GM19099 (cell line): ENCODE results near the gene CLCN4.

ENCODE experiments used
- POLR2A ChIP-seq: IDR thresholded peaks from 3 replicates; pipeline ENCODE4 v1.6.1; 2011; ENCODE audit warnings: low read depth; ENCODE audit not compliant: insufficient read length; ENCODE audit errors: extremely low read depth

The CLCN4 gene

GRCh38 chrX:10168226-10168625, 11.5 kb downstream of the CLCN4 start:
- no peak for TF ChIP-seq POLR2A

GRCh38 chrX:10169175-10169574, 12.4 kb downstream of the CLCN4 start:
- TF ChIP-seq POLR2A = no peak

GRCh38 chrX:10171249-10171648, 14.5 kb downstream of the CLCN4 start:
- TF ChIP-seq POLR2A = no peak

GRCh38 chrX:10172877-10173276, 16.1 kb downstream of the CLCN4 start:
- TF ChIP-seq POLR2A = no peak

- TF ChIP-seq POLR2A = no peak
These were observed 16.6 kb downstream of the CLCN4 start for GRCh38 chrX:10173331-10173900.

- no peak for TF ChIP-seq POLR2A
These were observed 17.3 kb downstream of the CLCN4 start for GRCh38 chrX:10174051-10174450.

GRCh38 chrX:10174810-10175209, 18.0 kb downstream of the CLCN4 start:
- no peak for TF ChIP-seq POLR2A

- no peak for TF ChIP-seq POLR2A
These were observed 18.6 kb downstream of the CLCN4 start for GRCh38 chrX:10175319-10175871.

GRCh38 chrX:10176121-10177003, 19.6 kb downstream of the CLCN4 start:
- TF ChIP-seq POLR2A = no peak

- no peak for TF ChIP-seq POLR2A
These were observed 20.2 kb downstream of the CLCN4 start for GRCh38 chrX:10177004-10177396.

- TF ChIP-seq POLR2A = no peak
These were observed 20.8 kb downstream of the CLCN4 start for GRCh38 chrX:10177601-10178000.

- no peak for TF ChIP-seq POLR2A
These were observed 22.2 kb downstream of the CLCN4 start for GRCh38 chrX:10178866-10179463.

GRCh38 chrX:10183760-10184159, 27.0 kb downstream of the CLCN4 start:
- no peak for TF ChIP-seq POLR2A

GRCh38 chrX:10184411-10184810, 27.6 kb downstream of the CLCN4 start:
- no peak for TF ChIP-seq POLR2A

GRCh38 chrX:10186355-10186754, 29.6 kb downstream of the CLCN4 start:
- TF ChIP-seq POLR2A = no peak

- no peak for TF ChIP-seq POLR2A
These were observed 30.6 kb downstream of the CLCN4 start for GRCh38 chrX:10187421-10187820.
